ENCODE data around the gene OXCT1. TPM values are rescaled to one million over a fixed set of nuclear protein-coding genes. Genes with fewer than 3 reads are reported as not detected.

Gene OXCT1
- total RNA-seq, 1 donor from 2014 or later: 16.2 TPM

- Histone ChIP-seq H3K4me1 (peaks cover 14% of the 10 kb centered on the region), H3K27me3 (no peaks in the 10 kb centered on the region), H3K36me3 (peaks cover 23% of the 10 kb centered on the region), H3K27ac (peak overlapping the region; percentile 86), H3K4me3 (peak overlapping the region; percentile 60), H3K9me3 (no peaks in the 10 kb centered on the region)
- intact Hi-C loops (cut with DNase I): no loop called here
- TF ChIP-seq CTCF (IDR thresholded peaks at IDR 0.05): no peak
- DNase-seq (no peak), ATAC-seq (no peak)
Measured at GRCh38 chr5:41903382-41903891, 33.2 kb upstream of the OXCT1 start.

GRCh38 chr5:41896230-41896629 is 26.0 kb upstream of the OXCT1 start:
- TF ChIP-seq CTCF (IDR thresholded peaks at IDR 0.05): no peak
- Histone ChIP-seq H3K36me3 (no peaks in the 10 kb centered on the region), H3K4me1 (no peaks in the 10 kb centered on the region), H3K27me3 (no peaks in the 10 kb centered on the region), H3K4me3 (no peak overlapping the region), H3K9me3 (no peaks in the 10 kb centered on the region), H3K27ac (no peak overlapping the region)
- no peak for ATAC-seq
- no peak for DNase-seq
- intact Hi-C loops (cut with DNase I): no loop called here

GRCh38 chr5:41893074-41893851 is 23.0 kb upstream of the OXCT1 start:
- TF ChIP-seq CTCF (IDR thresholded peaks at IDR 0.05): no peak
- ATAC-seq: no peak
- Histone ChIP-seq H3K27me3 (no peaks in the 10 kb centered on the region), H3K27ac (no peak overlapping the region), H3K4me3 (no peak overlapping the region), H3K9me3 (no peaks in the 10 kb centered on the region), H3K4me1 (no peaks in the 10 kb centered on the region), H3K36me3 (no peaks in the 10 kb centered on the region)
- DNase-seq: no peak
- intact Hi-C loops (cut with DNase I): no loop called here

- Histone ChIP-seq H3K27ac (no peak overlapping the region), H3K36me3 (no peaks in the 10 kb centered on the region), H3K9me3 (no peaks in the 10 kb centered on the region), H3K4me3 (no peak overlapping the region), H3K4me1 (no peaks in the 10 kb centered on the region), H3K27me3 (no peaks in the 10 kb centered on the region)
- no peak for ATAC-seq
- no peak for TF ChIP-seq CTCF (IDR thresholded peaks at IDR 0.05)
- DNase-seq: no peak
- intact Hi-C loops (cut with DNase I): no loop called here
Measured at GRCh38 chr5:41892031-41892430, 21.8 kb upstream of the OXCT1 start.

- intact Hi-C loops (cut with DNase I): no loop called here
Measured at GRCh38 chr5:41891066-41891707, 21.0 kb upstream of the OXCT1 start.

More at GRCh38 chr5:41891066-41891707, 21.0 kb upstream of the OXCT1 start:
- Histone ChIP-seq H3K4me3 (no peak overlapping the region), H3K4me1 (no peaks in the 10 kb centered on the region), H3K9me3 (no peaks in the 10 kb centered on the region), H3K27ac (no peak overlapping the region), H3K27me3 (no peaks in the 10 kb centered on the region), H3K36me3 (no peaks in the 10 kb centered on the region)
- DNase-seq (no peak), ATAC-seq (no peak)
- no peak for TF ChIP-seq CTCF (IDR thresholded peaks at IDR 0.05)

Measured in upper lobe of right lung (tissue), 1 donor.